Adrenal gland (tissue), 5 donors: ENCODE data around the gene DOK7.

Source experiments
- POLR2A ChIP-seq, 2 donors: fragments of 450-650 bp; IDR thresholded peaks; one replicate each; pipeline ENCODE4 v1.6.1; 2017; ENCODE audit warnings: antibody characterized with exemption in 2 of 2, mild to moderate bottlenecking in 2 of 2, moderate library complexity in 1 of 2
- TF ChIP-seq, protein P1 (sequence below), 6 experiments: fragments of 450-650 bp in 4 of 6; fragments of 200-600 bp in 2 of 6; sonication (generic) in 1 of 6; IDR thresholded peaks; 1 replicate in 5 of 6; 2 replicates in 1 of 6; pipeline versions ENCODE4 v1.5.1 to v1.8.0; 2016 to 2021; ENCODE audit warnings: antibody characterized with exemption in 6 of 6, mild to moderate bottlenecking in 2 of 6, moderate library complexity in 1 of 6
- donor health status: DM: no; HTN: no; CAD: no.

DNA sequence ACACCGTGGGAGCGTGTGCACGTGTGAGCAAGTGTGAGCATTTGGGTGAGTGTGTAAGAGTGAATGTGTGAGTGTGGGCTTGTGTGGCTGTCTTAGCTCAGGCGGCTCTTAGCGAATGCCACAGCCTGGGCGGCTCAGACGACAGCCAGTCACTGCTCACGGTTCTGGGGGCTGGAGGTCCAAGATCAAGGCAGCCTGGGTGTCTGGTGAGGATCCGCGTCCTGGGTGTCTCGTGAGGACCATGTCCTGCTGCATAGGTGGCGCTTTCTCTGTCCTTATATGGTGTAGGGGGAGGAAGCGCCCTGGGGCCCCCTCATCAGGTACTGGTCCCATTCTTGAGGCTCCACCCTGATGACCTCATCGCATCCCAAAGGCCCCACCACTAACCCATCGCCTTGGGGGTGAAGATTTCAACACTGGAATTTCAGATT lies 4.5 kb downstream of the DOK7 start:
- TF ChIP-seq, protein P1, sequence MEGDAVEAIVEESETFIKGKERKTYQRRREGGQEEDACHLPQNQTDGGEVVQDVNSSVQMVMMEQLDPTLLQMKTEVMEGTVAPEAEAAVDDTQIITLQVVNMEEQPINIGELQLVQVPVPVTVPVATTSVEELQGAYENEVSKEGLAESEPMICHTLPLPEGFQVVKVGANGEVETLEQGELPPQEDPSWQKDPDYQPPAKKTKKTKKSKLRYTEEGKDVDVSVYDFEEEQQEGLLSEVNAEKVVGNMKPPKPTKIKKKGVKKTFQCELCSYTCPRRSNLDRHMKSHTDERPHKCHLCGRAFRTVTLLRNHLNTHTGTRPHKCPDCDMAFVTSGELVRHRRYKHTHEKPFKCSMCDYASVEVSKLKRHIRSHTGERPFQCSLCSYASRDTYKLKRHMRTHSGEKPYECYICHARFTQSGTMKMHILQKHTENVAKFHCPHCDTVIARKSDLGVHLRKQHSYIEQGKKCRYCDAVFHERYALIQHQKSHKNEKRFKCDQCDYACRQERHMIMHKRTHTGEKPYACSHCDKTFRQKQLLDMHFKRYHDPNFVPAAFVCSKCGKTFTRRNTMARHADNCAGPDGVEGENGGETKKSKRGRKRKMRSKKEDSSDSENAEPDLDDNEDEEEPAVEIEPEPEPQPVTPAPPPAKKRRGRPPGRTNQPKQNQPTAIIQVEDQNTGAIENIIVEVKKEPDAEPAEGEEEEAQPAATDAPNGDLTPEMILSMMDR (IDR thresholded peaks at IDR 0.05), result no peak
- TF ChIP-seq POLR2A (IDR thresholded peaks at IDR 0.05), result no peak
